ENCODE data around the gene ZBTB47. TPM values are rescaled to one million over a fixed set of nuclear protein-coding genes. Genes with fewer than 3 reads are reported as not detected.

The ZBTB47 gene
- total RNA-seq, 1 donor from 2014 or later, result 20.5 TPM

GRCh38 chr3:42654331-42655201 lies 1.1 kb downstream of the ZBTB47 start:
- Mint-ChIP-seq H3K27ac (ENCODE audit: unreplicated experiment) (no peak overlapping the region), H3K36me3 (ENCODE audit: low read depth, unreplicated experiment) (no peaks in the 10 kb centered on the region), H3K9me3 (ENCODE audit: unreplicated experiment) (no peaks in the 10 kb centered on the region), H3K27me3 (ENCODE audit: unreplicated experiment) (peaks cover 22% of the 10 kb centered on the region), H3K4me1 (ENCODE audit: unreplicated experiment) (peaks cover 34% of the 10 kb centered on the region), H3K4me3 (ENCODE audit: unreplicated experiment) (peak overlapping the region; percentile 51)
- peak; percentile 59 for DNase-seq (ENCODE audit: low spot score)
- TF ChIP-seq, protein P1, sequence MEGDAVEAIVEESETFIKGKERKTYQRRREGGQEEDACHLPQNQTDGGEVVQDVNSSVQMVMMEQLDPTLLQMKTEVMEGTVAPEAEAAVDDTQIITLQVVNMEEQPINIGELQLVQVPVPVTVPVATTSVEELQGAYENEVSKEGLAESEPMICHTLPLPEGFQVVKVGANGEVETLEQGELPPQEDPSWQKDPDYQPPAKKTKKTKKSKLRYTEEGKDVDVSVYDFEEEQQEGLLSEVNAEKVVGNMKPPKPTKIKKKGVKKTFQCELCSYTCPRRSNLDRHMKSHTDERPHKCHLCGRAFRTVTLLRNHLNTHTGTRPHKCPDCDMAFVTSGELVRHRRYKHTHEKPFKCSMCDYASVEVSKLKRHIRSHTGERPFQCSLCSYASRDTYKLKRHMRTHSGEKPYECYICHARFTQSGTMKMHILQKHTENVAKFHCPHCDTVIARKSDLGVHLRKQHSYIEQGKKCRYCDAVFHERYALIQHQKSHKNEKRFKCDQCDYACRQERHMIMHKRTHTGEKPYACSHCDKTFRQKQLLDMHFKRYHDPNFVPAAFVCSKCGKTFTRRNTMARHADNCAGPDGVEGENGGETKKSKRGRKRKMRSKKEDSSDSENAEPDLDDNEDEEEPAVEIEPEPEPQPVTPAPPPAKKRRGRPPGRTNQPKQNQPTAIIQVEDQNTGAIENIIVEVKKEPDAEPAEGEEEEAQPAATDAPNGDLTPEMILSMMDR (IDR thresholded peaks at IDR 0.05; ENCODE audit: unreplicated experiment), result no peak

DNA sequence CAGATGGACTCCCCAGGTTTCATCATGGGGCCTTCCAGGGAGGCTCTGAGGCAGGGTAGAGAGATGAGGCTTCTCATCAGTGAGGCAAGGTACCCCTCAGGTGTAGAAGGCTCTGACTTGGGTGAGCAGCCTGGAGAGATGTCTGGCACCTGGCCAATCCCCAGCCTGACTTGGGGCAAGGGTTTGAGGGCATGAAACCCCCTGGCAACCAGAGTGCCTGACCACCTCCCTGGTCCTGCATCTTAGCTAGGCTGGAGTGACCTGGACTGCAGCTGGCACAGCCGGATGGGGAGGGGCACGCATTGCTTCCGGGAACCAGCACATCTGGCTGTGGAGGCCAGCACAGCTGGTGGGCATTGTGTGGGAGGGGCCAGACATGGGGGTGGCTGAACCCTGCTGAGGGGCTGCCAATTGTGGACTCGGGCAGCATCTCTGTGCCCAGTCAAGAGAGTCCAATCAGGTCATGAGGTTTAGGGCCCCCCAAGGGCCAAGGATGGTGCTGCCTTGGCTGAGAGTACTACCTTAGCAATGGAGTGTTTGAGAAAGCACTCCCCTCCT lies 1.9 kb downstream of the ZBTB47 start:
- Mint-ChIP-seq H3K27me3 (ENCODE audit: unreplicated experiment) (peaks cover 24% of the 10 kb centered on the region), H3K4me1 (ENCODE audit: unreplicated experiment) (peaks cover 39% of the 10 kb centered on the region), H3K27ac (ENCODE audit: unreplicated experiment) (no peak overlapping the region), H3K4me3 (ENCODE audit: unreplicated experiment) (peak overlapping the region; percentile 51), H3K36me3 (ENCODE audit: low read depth, unreplicated experiment) (peaks cover 5% of the 10 kb centered on the region), H3K9me3 (ENCODE audit: unreplicated experiment) (no peaks in the 10 kb centered on the region)
- DNase-seq (ENCODE audit: low spot score), result no peak
- TF ChIP-seq, protein P1 (IDR thresholded peaks at IDR 0.05; ENCODE audit: unreplicated experiment), result no peak

- no peaks in the 10 kb centered on the region for H3K9me3 Mint-ChIP-seq (ENCODE audit: unreplicated experiment)
- peak overlapping the region; percentile 23 for H3K4me3 Mint-ChIP-seq (ENCODE audit: unreplicated experiment)
- TF ChIP-seq, protein P1 (IDR thresholded peaks at IDR 0.05; ENCODE audit: unreplicated experiment), result no peak
- H3K27ac Mint-ChIP-seq (ENCODE audit: unreplicated experiment), result no peak overlapping the region
- H3K4me1 Mint-ChIP-seq (ENCODE audit: unreplicated experiment), result peaks cover 36% of the 10 kb centered on the region
- peaks cover 8% of the 10 kb centered on the region for H3K36me3 Mint-ChIP-seq (ENCODE audit: low read depth, unreplicated experiment)
- H3K27me3 Mint-ChIP-seq (ENCODE audit: unreplicated experiment), result peaks cover 28% of the 10 kb centered on the region
- DNase-seq (ENCODE audit: low spot score), result no peak
Measured at GRCh38 chr3:42655980-42656679, 2.6 kb downstream of the ZBTB47 start.

- peaks cover 30% of the 10 kb centered on the region for H3K27me3 Mint-ChIP-seq (ENCODE audit: unreplicated experiment)
- no peak overlapping the region for H3K27ac Mint-ChIP-seq (ENCODE audit: unreplicated experiment)
- DNase-seq (ENCODE audit: low spot score), result no peak
- TF ChIP-seq, protein P1 (IDR thresholded peaks at IDR 0.05; ENCODE audit: unreplicated experiment), result no peak
- no peak overlapping the region for H3K4me3 Mint-ChIP-seq (ENCODE audit: unreplicated experiment)
- peaks cover 31% of the 10 kb centered on the region for H3K4me1 Mint-ChIP-seq (ENCODE audit: unreplicated experiment)
- no peaks in the 10 kb centered on the region for H3K9me3 Mint-ChIP-seq (ENCODE audit: unreplicated experiment)
- peaks cover 13% of the 10 kb centered on the region for H3K36me3 Mint-ChIP-seq (ENCODE audit: low read depth, unreplicated experiment)
Measured at GRCh38 chr3:42656680-42657610, 3.4 kb downstream of the ZBTB47 start.
